ENCODE results near the gene TP53BP2.

Gene TP53BP2

DNA sequence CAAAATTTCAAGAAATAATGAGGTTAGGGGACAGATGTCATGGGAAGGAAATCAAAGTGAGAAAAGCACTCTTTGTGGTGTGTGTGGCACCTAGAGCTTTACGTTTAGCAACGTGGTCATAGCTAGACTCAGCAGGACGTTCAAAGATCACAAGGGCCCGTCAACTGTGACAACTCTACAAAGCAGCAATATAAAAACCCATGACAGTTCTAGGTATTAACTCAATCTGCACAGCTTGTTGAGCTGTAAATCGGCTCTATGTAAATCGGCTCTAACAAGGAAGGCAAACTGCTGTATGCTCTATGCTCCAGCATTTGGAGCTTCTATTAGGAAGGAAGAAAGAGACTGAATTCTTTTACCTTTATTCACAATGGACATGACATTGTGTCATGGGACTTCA, 64.8 kb downstream of the TP53BP2 start:
- H3K9ac ChIP-seq (ENCODE audit: low read depth, low read length, poor library complexity, severe bottlenecking) = no peak overlapping the region
- H3K9me2 ChIP-seq (replicated peaks; ENCODE audit: low read depth, low read length) = no peaks in the 10 kb centered on the region
- no peak overlapping the region for H2AFZ ChIP-seq (ENCODE audit: low read length)
- no peaks in the 10 kb centered on the region for H3F3A ChIP-seq (ENCODE audit: low read depth)
- H3K79me2 ChIP-seq (ENCODE audit: insufficient read depth, low read length) = no peaks in the 10 kb centered on the region
- no peaks in the 10 kb centered on the region for H3K27me3 ChIP-seq (ENCODE audit: insufficient read depth, low read length, poor library complexity, severe bottlenecking)
- H3K4me1 ChIP-seq (ENCODE audit: insufficient read depth, low read length, poor library complexity, severe bottlenecking) = peaks cover 7% of the 10 kb centered on the region
- peaks cover 58% of the 10 kb centered on the region for H3K36me3 ChIP-seq (ENCODE audit: insufficient read depth, low read length)
- no peaks in the 10 kb centered on the region for H3K9me3 ChIP-seq (ENCODE audit: insufficient read depth, low read depth, low read length)
- H4K20me1 ChIP-seq (ENCODE audit: insufficient read depth, low read length, poor library complexity, severe bottlenecking) = no peaks in the 10 kb centered on the region
- no peak overlapping the region for H3K4me2 ChIP-seq (ENCODE audit: low read depth, low read length, poor library complexity, severe bottlenecking)
- H3K4me3 ChIP-seq (ENCODE audit: low read length, poor library complexity, severe bottlenecking) = no peak overlapping the region
- TF ChIP-seq, protein P1, sequence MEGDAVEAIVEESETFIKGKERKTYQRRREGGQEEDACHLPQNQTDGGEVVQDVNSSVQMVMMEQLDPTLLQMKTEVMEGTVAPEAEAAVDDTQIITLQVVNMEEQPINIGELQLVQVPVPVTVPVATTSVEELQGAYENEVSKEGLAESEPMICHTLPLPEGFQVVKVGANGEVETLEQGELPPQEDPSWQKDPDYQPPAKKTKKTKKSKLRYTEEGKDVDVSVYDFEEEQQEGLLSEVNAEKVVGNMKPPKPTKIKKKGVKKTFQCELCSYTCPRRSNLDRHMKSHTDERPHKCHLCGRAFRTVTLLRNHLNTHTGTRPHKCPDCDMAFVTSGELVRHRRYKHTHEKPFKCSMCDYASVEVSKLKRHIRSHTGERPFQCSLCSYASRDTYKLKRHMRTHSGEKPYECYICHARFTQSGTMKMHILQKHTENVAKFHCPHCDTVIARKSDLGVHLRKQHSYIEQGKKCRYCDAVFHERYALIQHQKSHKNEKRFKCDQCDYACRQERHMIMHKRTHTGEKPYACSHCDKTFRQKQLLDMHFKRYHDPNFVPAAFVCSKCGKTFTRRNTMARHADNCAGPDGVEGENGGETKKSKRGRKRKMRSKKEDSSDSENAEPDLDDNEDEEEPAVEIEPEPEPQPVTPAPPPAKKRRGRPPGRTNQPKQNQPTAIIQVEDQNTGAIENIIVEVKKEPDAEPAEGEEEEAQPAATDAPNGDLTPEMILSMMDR (conservative IDR thresholded peaks at IDR 0.05; ENCODE audit: low read length) = no peak
- TF ChIP-seq EZH2phosphoT487 (IDR thresholded peaks at IDR 0.05; ENCODE audit: borderline replicate concordance) = no peak

DNA sequence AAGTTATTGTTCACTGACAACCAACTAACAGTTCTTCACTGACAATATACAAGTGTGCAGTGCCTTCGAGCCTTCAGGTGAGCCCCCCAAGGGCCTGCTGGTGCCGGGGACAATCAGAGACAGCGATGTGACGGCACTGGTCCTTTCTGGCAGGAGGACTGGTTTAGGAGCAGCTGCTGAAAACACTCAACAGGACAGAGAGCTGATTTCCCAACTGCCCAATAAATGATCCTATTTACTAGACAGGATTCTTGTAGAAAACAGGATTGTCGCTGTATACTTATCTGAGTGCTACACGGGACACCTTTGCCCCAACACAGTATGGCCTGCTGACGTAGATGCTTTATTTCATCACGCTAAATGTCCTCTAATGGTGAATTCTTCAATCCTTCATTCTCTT, 65.4 kb downstream of the TP53BP2 start:
- Histone ChIP-seq H3K79me2 (ENCODE audit: insufficient read depth, low read length) (no peaks in the 10 kb centered on the region), H2AFZ (ENCODE audit: low read length) (no peak overlapping the region), H3K4me3 (ENCODE audit: low read length, poor library complexity, severe bottlenecking) (no peak overlapping the region), H3K4me2 (ENCODE audit: low read depth, low read length, poor library complexity, severe bottlenecking) (no peak overlapping the region), H3K27me3 (ENCODE audit: insufficient read depth, low read length, poor library complexity, severe bottlenecking) (no peaks in the 10 kb centered on the region), H3K9me3 (ENCODE audit: insufficient read depth, low read depth, low read length) (no peaks in the 10 kb centered on the region), H3K9ac (ENCODE audit: low read depth, low read length, poor library complexity, severe bottlenecking) (no peak overlapping the region), H3K4me1 (ENCODE audit: insufficient read depth, low read length, poor library complexity, severe bottlenecking) (peaks cover 13% of the 10 kb centered on the region), H4K20me1 (ENCODE audit: insufficient read depth, low read length, poor library complexity, severe bottlenecking) (no peaks in the 10 kb centered on the region), H3K9me2 (replicated peaks; ENCODE audit: low read depth, low read length) (no peaks in the 10 kb centered on the region), H3K36me3 (ENCODE audit: insufficient read depth, low read length) (peaks cover 51% of the 10 kb centered on the region), H3F3A (ENCODE audit: low read depth) (0 out of 2 replicates have a peak, but pooled peaks cover 3% of the 10 kb centered on the region)
- TF ChIP-seq, protein P1 (conservative IDR thresholded peaks at IDR 0.05; ENCODE audit: low read length) = no peak

DNA sequence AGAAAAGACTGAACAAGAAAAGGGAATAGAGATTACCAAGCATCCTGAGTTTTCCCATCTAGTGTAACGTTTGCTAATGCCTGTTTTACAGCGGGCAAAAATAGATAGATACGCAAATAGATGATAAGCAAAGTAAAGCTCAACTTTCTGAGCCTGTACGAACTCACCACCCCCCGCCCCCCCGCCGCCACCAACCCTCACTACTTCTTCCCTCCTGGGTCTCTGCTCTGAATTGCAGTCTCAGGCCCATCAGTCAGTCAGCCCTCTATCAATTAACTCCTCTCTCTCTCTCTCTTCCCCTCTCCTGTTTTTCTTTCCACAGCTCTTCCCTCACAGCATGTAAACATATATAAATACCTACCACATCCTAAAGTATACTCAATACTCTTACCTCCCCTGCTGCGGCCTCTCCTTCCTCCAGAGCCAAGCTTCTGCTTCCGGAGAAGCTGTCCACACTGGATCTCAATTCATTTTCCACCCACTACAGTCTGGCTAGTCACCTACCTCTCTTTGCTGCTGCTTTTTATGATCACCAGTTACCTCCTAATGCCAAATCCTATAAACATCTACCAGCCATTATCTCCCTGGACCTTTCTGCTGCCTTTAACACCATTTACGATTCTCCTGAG, 68.8 kb downstream of the TP53BP2 start:
- Histone ChIP-seq H4K20me1 (ENCODE audit: insufficient read depth, low read length, poor library complexity, severe bottlenecking) (no peaks in the 10 kb centered on the region), H3K9me2 (replicated peaks; ENCODE audit: low read depth, low read length) (no peaks in the 10 kb centered on the region), H3K4me1 (ENCODE audit: insufficient read depth, low read length, poor library complexity, severe bottlenecking) (peaks cover 20% of the 10 kb centered on the region), H3K9ac (ENCODE audit: low read depth, low read length, poor library complexity, severe bottlenecking) (no peak overlapping the region), H2AFZ (ENCODE audit: low read length) (no peak overlapping the region), H3K4me2 (ENCODE audit: low read depth, low read length, poor library complexity, severe bottlenecking) (no peak overlapping the region), H3K4me3 (ENCODE audit: low read length, poor library complexity, severe bottlenecking) (no peak overlapping the region), H3F3A (ENCODE audit: low read depth) (0 out of 2 replicates have a peak, but pooled peaks cover 3% of the 10 kb centered on the region), H3K27me3 (ENCODE audit: insufficient read depth, low read length, poor library complexity, severe bottlenecking) (no peaks in the 10 kb centered on the region), H3K36me3 (ENCODE audit: insufficient read depth, low read length) (peaks cover 30% of the 10 kb centered on the region; the same call in 1 of the 2 replicates), H3K9me3 (ENCODE audit: insufficient read depth, low read depth, low read length) (no peaks in the 10 kb centered on the region), H3K79me2 (ENCODE audit: insufficient read depth, low read length) (no peaks in the 10 kb centered on the region)
- TF ChIP-seq, protein P1 (conservative IDR thresholded peaks at IDR 0.05; ENCODE audit: low read length) = no peak
- no peak for TF ChIP-seq EZH2phosphoT487 (IDR thresholded peaks at IDR 0.05; ENCODE audit: borderline replicate concordance)
